ENCODE measurements around the gene OPN1MW2. TPM values are rescaled to one million over a fixed set of nuclear protein-coding genes. Genes with fewer than 3 reads are reported as not detected.

The OPN1MW2 gene
- total RNA-seq, 1 experiment from 2014 or later, result not detected

Other genes starting within 250 kb of the OPN1MW2 start
- gene HCFC1, start 247.9 kb upstream of the OPN1MW2 start, total RNA-seq (2021), result 121 to 130 TPM (median 125 TPM) in 3 replicates
- 8.4 to 12.3 TPM (median 10.1 TPM) in 3 replicates for gene TMEM187, start 247.0 kb upstream of the OPN1MW2 start, total RNA-seq (2021)
- gene IRAK1, start 199.9 kb upstream of the OPN1MW2 start, total RNA-seq (2021), result 32.1 to 48.0 TPM (median 45.2 TPM) in 3 replicates
- gene MECP2, start 122.0 kb upstream of the OPN1MW2 start, total RNA-seq (2021), result 28.7 to 36.2 TPM (median 33.7 TPM) in 3 replicates
- gene OPN1LW, start 75.5 kb upstream of the OPN1MW2 start, total RNA-seq (2021), result not detected in 3 replicates
- gene OPN1MW, start 37.2 kb upstream of the OPN1MW2 start, total RNA-seq (2021), result not detected in 3 replicates
- gene OPN1MW3, start 37.8 kb downstream of the OPN1MW2 start, total RNA-seq (2021), result not detected in 3 replicates
- not detected in 3 replicates for gene TEX28, start 75.4 kb downstream of the OPN1MW2 start, total RNA-seq (2021)
- 0.46 to 0.53 TPM in 2 of 3 replicates, not detected in the other for gene TKTL1, start 76.0 kb downstream of the OPN1MW2 start, total RNA-seq (2021)
- 914 to 1,017 TPM (median 992 TPM) in 3 replicates for gene FLNA, start 154.9 kb downstream of the OPN1MW2 start, total RNA-seq (2021)
- gene EMD, start 159.5 kb downstream of the OPN1MW2 start, total RNA-seq (2021), result 69.8 to 78.3 TPM (median 72.7 TPM) in 3 replicates
- gene RPL10, start 178.6 kb downstream of the OPN1MW2 start, total RNA-seq (2021), result 2,241 to 2,474 TPM (median 2,438 TPM) in 3 replicates
- gene DNASE1L1, start 189.5 kb downstream of the OPN1MW2 start, total RNA-seq (2021), result 16.2 to 21.6 TPM (median 21.2 TPM) in 3 replicates
- gene TAFAZZIN, start 191.8 kb downstream of the OPN1MW2 start, total RNA-seq (2021), result 43.5 to 48.6 TPM (median 44.5 TPM) in 3 replicates
- 43.9 to 46.0 TPM (median 44.8 TPM) in 3 replicates for gene ATP6AP1, start 208.9 kb downstream of the OPN1MW2 start, total RNA-seq (2021)
- 106 to 108 TPM (median 108 TPM) in 3 replicates for gene GDI1, start 217.4 kb downstream of the OPN1MW2 start, total RNA-seq (2021)
- gene FAM50A, start 224.4 kb downstream of the OPN1MW2 start, total RNA-seq (2021), result 50.2 to 51.8 TPM (median 51.1 TPM) in 3 replicates
- gene PLXNA3, start 238.5 kb downstream of the OPN1MW2 start, total RNA-seq (2021), result 26.6 to 33.1 TPM (median 31.4 TPM) in 3 replicates